GM23338 (cell line): Measurements from ENCODE around the gene CAMTA1. TPM values are rescaled to one million over a fixed set of nuclear protein-coding genes. Genes with fewer than 3 reads are reported as not detected.

Experiments
- ATAC-seq: fragments of 200-7000 bp; cut with Tn5 transposase; 3 replicates; pipeline ENCODE4 v1.9.1; 2020
- DNase-seq: peaks from one replicate; pipeline ENCODE4 v3.0.0-alpha.2; 2015; ENCODE audit warnings: low spot score
- H2AFZ ChIP-seq: fragments of 200-600 bp; sonication (generic); 2 replicates; pipeline ENCODE4 v1.8.0; 2016; ENCODE audit warnings: antibody characterized with exemption, mild to moderate bottlenecking, moderate library complexity
- H3F3A ChIP-seq: fragments of 200-600 bp; sonication (generic); replicated peaks from 2 replicates; pipeline ENCODE4 v1.8.0; 2017; ENCODE audit warnings: antibody characterized with exemption, mixed run types, low read depth
- H3K27ac ChIP-seq: fragments of 200-600 bp; sonication (generic); 2 replicates; pipeline ENCODE4 v1.6.1; 2016; ENCODE audit warnings: low read depth
- H3K27me3 ChIP-seq: fragments of 200-600 bp; sonication (generic); 2 replicates; pipeline ENCODE4 v1.8.0; 2016; ENCODE audit warnings: mild to moderate bottlenecking, mixed run types, moderate library complexity; ENCODE audit not compliant: insufficient read depth
- H3K36me3 ChIP-seq: fragments of 200-600 bp; sonication (generic); 2 replicates; pipeline ENCODE4 v1.8.0; 2016; ENCODE audit warnings: mild to moderate bottlenecking; ENCODE audit not compliant: insufficient read depth
- H3K4me1 ChIP-seq: fragments of 200-600 bp; sonication (generic); 2 replicates; pipeline ENCODE4 v1.8.0; 2016; ENCODE audit warnings: mild to moderate bottlenecking, moderate library complexity; ENCODE audit not compliant: insufficient read depth
- H3K4me2 ChIP-seq: fragments of 200-600 bp; sonication (generic); 2 replicates; pipeline ENCODE4 v1.7.1; 2017; ENCODE audit warnings: mixed run types
- H3K4me3 ChIP-seq: fragments of 200-600 bp; sonication (generic); 2 replicates; pipeline ENCODE4 v1.6.1; 2016; ENCODE audit warnings: mixed run types
- H3K79me2 ChIP-seq: fragments of 200-600 bp; sonication (generic); replicated peaks from 2 replicates; pipeline ENCODE4 v1.8.0; 2017; ENCODE audit warnings: mild to moderate bottlenecking; ENCODE audit not compliant: insufficient read depth
- H3K9me2 ChIP-seq: fragments of 200-600 bp; sonication (generic); 2 replicates; pipeline ENCODE4 v1.8.0; 2017; ENCODE audit not compliant: insufficient read depth
- H4K20me1 ChIP-seq: fragments of 200-600 bp; sonication (generic); replicated peaks from 2 replicates; pipeline ENCODE4 v1.8.0; 2017; ENCODE audit warnings: mild to moderate bottlenecking; ENCODE audit not compliant: insufficient read depth
- H3K27ac Mint-ChIP-seq: 2 replicates; pipeline ENCODE4 v1.8.0; 2020; ENCODE audit warnings: inconsistent platforms, mild to moderate bottlenecking, moderate library complexity, mixed read lengths
- H3K27me3 Mint-ChIP-seq: 3 replicates; pipeline ENCODE4 v1.8.0; 2022; ENCODE audit warnings: low read depth, mild to moderate bottlenecking, moderate library complexity, mixed read lengths, inconsistent platforms; ENCODE audit not compliant: insufficient read depth, poor library complexity
- H3K36me3 Mint-ChIP-seq: 3 replicates; pipeline ENCODE4 v1.8.0; 2021; ENCODE audit warnings: low read depth, mild to moderate bottlenecking, inconsistent platforms, moderate library complexity, mixed read lengths
- H3K4me1 Mint-ChIP-seq: 3 replicates; pipeline ENCODE4 v1.8.0; 2020; ENCODE audit warnings: mild to moderate bottlenecking, inconsistent platforms, mixed read lengths
- H3K4me3 Mint-ChIP-seq: 3 replicates; pipeline ENCODE4 v1.8.0; 2021; ENCODE audit warnings: moderate library complexity, mild to moderate bottlenecking, inconsistent platforms, mixed read lengths
- H3K9me3 Mint-ChIP-seq: 3 replicates; pipeline ENCODE4 v1.8.0; 2020; ENCODE audit warnings: moderate library complexity, mild to moderate bottlenecking, inconsistent platforms, mixed read lengths
- CREB1 ChIP-seq: fragments of 250-450 bp; sonication (Bioruptor Pico); IDR thresholded peaks from 2 replicates; pipeline ENCODE4 v1.5.0; 2020; ENCODE audit warnings: low read depth, mild to moderate bottlenecking, moderate library complexity
- EZH2 ChIP-seq: fragments of 200-600 bp; sonication (generic); IDR thresholded peaks from one replicate; pipeline ENCODE4 v1.8.0; 2017; ENCODE audit warnings: antibody characterized with exemption, mild to moderate bottlenecking, low read depth; ENCODE audit not compliant: unreplicated experiment
- EZH2phosphoT487 ChIP-seq: fragments of 200-600 bp; sonication (generic); IDR thresholded peaks from one replicate; pipeline ENCODE4 v1.8.1; 2018; ENCODE audit warnings: antibody characterized with exemption; ENCODE audit not compliant: unreplicated experiment
- NANOG ChIP-seq: IDR thresholded peaks from 2 replicates; pipeline ENCODE4 v1.6.1; 2016; ENCODE audit warnings: antibody characterized with exemption, borderline replicate concordance
- POLR2AphosphoS5 ChIP-seq: IDR thresholded peaks from 2 replicates; pipeline ENCODE4 v1.6.1; 2016; ENCODE audit warnings: antibody characterized with exemption, low read depth
- ZNF114 ChIP-seq: fragments of 250-450 bp; sonication (Bioruptor Pico); IDR thresholded peaks from 2 replicates; pipeline ENCODE4 v1.5.0; 2020; ENCODE audit warnings: mild to moderate bottlenecking, moderate library complexity
- ZNF331 ChIP-seq: fragments of 250-450 bp; sonication (Bioruptor Pico); IDR thresholded peaks from 2 replicates; pipeline ENCODE4 v1.5.0; 2020; ENCODE audit warnings: low read depth, mild to moderate bottlenecking, moderate library complexity
- polyA plus RNA-seq: library from polyadenylated mRNA; unstranded; fragments of >200 nt; fragmentation: Nextera tagmentation; extraction: Ambion mirVana; gene quantifications from 2 replicates; pipeline ENCODE4 v1.2.1, GENCODE V29; 2016
- total RNA-seq: library from RNA; depleted of rRNA; stranded (reverse); fragments of >200 nt; shearing (Covaris generic); gene quantifications from 2 replicates; pipeline ENCODE4 v1.2.3, GENCODE V29; 2014
- TF ChIP-seq, protein P1 (sequence below): IDR thresholded peaks from 2 replicates; pipeline ENCODE4 v1.6.1; 2016; ENCODE audit warnings: antibody characterized with exemption
- TF ChIP-seq, protein P2 (sequence below), 2 experiments: fragments of 200-600 bp in 1 of 2; sonication (generic) in 1 of 2; conservative IDR thresholded peaks; 2 replicates each; pipeline versions ENCODE4 v1.5.1 to v1.6.1; 2016 to 2017; ENCODE audit warnings: antibody characterized with exemption in 2 of 2, low read depth in 2 of 2, mild to moderate bottlenecking in 2 of 2, moderate library complexity in 1 of 2
- TF ChIP-seq, protein P3 (sequence below): IDR thresholded peaks from one replicate; pipeline ENCODE4 v1.6.1; 2018; ENCODE audit warnings: antibody characterized with exemption; ENCODE audit not compliant: unreplicated experiment
- TF ChIP-seq, protein P4 (sequence below): fragments of 250-450 bp; sonication (Bioruptor Pico); IDR thresholded peaks from 2 replicates; pipeline ENCODE4 v1.5.0; 2020; ENCODE audit warnings: mild to moderate bottlenecking, moderate library complexity

Gene CAMTA1
- total and polyA plus RNA-seq, 2 experiments from 2014 or later = 115 to 519 TPM

DNA sequence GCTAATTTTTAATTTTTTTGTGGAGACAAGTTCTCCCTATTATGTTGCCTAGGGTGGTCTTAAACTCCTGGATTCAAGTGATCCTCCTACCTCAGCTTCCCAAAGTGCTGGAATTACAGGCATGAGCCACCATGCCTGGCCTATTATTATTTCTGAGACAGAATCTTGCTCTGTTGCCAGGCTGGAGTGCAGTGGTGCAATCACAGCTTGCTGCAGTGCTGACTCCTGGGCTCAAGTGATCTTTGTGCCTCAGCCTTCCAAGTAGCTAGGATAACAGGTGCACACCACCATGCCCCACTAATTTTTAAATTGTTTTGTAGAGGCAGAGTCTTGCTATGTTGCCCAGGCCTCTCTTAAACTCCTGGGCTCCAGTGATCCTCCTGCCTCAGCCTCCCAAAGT is 196.3 kb downstream of the CAMTA1 start (continued):
- TF ChIP-seq, protein P1, sequence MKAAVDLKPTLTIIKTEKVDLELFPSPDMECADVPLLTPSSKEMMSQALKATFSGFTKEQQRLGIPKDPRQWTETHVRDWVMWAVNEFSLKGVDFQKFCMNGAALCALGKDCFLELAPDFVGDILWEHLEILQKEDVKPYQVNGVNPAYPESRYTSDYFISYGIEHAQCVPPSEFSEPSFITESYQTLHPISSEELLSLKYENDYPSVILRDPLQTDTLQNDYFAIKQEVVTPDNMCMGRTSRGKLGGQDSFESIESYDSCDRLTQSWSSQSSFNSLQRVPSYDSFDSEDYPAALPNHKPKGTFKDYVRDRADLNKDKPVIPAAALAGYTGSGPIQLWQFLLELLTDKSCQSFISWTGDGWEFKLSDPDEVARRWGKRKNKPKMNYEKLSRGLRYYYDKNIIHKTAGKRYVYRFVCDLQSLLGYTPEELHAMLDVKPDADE = no peak
- TF ChIP-seq EZH2 (no peak), NANOG (no peak), ZNF114 (CRISPR knock-in tag) (no peak), CREB1 (no peak)
- TF ChIP-seq, protein P2, sequence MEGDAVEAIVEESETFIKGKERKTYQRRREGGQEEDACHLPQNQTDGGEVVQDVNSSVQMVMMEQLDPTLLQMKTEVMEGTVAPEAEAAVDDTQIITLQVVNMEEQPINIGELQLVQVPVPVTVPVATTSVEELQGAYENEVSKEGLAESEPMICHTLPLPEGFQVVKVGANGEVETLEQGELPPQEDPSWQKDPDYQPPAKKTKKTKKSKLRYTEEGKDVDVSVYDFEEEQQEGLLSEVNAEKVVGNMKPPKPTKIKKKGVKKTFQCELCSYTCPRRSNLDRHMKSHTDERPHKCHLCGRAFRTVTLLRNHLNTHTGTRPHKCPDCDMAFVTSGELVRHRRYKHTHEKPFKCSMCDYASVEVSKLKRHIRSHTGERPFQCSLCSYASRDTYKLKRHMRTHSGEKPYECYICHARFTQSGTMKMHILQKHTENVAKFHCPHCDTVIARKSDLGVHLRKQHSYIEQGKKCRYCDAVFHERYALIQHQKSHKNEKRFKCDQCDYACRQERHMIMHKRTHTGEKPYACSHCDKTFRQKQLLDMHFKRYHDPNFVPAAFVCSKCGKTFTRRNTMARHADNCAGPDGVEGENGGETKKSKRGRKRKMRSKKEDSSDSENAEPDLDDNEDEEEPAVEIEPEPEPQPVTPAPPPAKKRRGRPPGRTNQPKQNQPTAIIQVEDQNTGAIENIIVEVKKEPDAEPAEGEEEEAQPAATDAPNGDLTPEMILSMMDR (conservative IDR thresholded peaks at IDR 0.05; ENCODE audit: low read depth in 2 of 2) = no peak

DNA sequence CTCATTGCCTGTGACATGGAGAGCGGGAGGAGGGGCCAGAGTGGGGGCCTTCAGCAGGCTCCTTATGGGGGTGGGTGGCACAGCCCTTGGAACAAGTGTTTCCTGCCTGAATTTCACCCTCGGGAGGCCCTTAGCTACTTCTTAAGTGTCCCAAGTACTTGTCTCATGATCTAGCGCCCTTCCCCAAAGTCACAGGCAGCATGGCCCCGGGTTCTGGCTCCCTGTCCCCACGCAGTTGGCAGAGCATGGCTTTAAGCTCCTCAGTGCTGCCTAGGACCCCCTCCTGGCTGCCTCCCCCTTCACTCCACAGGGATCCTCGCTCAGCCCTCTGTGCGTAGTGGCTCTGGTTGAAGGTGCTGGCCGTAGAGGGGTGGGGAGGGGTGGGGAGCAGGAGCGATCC is 197.2 kb downstream of the CAMTA1 start:
- H3K36me3 Mint-ChIP-seq = peaks cover 2% of the 10 kb centered on the region; the same call in 1 of the 3 replicates
- no peak overlapping the region for H3K4me3 Mint-ChIP-seq
- 0 out of 2 replicates have a peak, but pooled peaks cover 7% of the 10 kb centered on the region for H3F3A ChIP-seq
- peaks cover 28% of the 10 kb centered on the region for H3K4me1 Mint-ChIP-seq
- H3K4me1 ChIP-seq = peaks cover 13% of the 10 kb centered on the region
- H3K36me3 ChIP-seq = no peaks in the 10 kb centered on the region
- H3K27ac Mint-ChIP-seq = no peak overlapping the region
- ATAC-seq = no peak
- peaks cover 8% of the 10 kb centered on the region for H3K27me3 Mint-ChIP-seq
- no peak overlapping the region for H2AFZ ChIP-seq
- no peaks in the 10 kb centered on the region for H4K20me1 ChIP-seq
- no peak overlapping the region for H3K27ac ChIP-seq
- H3K9me3 Mint-ChIP-seq = no peaks in the 10 kb centered on the region; the same call in 2 of the 3 replicates
- H3K4me2 ChIP-seq = no peak overlapping the region
- H3K27me3 ChIP-seq = no peaks in the 10 kb centered on the region
- DNase-seq = no peak
- H3K79me2 ChIP-seq = no peaks in the 10 kb centered on the region
- no peak overlapping the region for H3K4me3 ChIP-seq
- no peaks in the 10 kb centered on the region for H3K9me2 ChIP-seq
- TF ChIP-seq ZNF331 (no peak), CREB1 (no peak), POLR2AphosphoS5 (no peak), NANOG (no peak), EZH2phosphoT487 (no peak), ZNF114 (CRISPR knock-in tag) (no peak), EZH2 (no peak)
- TF ChIP-seq, protein P3, sequence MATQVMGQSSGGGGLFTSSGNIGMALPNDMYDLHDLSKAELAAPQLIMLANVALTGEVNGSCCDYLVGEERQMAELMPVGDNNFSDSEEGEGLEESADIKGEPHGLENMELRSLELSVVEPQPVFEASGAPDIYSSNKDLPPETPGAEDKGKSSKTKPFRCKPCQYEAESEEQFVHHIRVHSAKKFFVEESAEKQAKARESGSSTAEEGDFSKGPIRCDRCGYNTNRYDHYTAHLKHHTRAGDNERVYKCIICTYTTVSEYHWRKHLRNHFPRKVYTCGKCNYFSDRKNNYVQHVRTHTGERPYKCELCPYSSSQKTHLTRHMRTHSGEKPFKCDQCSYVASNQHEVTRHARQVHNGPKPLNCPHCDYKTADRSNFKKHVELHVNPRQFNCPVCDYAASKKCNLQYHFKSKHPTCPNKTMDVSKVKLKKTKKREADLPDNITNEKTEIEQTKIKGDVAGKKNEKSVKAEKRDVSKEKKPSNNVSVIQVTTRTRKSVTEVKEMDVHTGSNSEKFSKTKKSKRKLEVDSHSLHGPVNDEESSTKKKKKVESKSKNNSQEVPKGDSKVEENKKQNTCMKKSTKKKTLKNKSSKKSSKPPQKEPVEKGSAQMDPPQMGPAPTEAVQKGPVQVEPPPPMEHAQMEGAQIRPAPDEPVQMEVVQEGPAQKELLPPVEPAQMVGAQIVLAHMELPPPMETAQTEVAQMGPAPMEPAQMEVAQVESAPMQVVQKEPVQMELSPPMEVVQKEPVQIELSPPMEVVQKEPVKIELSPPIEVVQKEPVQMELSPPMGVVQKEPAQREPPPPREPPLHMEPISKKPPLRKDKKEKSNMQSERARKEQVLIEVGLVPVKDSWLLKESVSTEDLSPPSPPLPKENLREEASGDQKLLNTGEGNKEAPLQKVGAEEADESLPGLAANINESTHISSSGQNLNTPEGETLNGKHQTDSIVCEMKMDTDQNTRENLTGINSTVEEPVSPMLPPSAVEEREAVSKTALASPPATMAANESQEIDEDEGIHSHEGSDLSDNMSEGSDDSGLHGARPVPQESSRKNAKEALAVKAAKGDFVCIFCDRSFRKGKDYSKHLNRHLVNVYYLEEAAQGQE = no peak
- TF ChIP-seq, protein P4, sequence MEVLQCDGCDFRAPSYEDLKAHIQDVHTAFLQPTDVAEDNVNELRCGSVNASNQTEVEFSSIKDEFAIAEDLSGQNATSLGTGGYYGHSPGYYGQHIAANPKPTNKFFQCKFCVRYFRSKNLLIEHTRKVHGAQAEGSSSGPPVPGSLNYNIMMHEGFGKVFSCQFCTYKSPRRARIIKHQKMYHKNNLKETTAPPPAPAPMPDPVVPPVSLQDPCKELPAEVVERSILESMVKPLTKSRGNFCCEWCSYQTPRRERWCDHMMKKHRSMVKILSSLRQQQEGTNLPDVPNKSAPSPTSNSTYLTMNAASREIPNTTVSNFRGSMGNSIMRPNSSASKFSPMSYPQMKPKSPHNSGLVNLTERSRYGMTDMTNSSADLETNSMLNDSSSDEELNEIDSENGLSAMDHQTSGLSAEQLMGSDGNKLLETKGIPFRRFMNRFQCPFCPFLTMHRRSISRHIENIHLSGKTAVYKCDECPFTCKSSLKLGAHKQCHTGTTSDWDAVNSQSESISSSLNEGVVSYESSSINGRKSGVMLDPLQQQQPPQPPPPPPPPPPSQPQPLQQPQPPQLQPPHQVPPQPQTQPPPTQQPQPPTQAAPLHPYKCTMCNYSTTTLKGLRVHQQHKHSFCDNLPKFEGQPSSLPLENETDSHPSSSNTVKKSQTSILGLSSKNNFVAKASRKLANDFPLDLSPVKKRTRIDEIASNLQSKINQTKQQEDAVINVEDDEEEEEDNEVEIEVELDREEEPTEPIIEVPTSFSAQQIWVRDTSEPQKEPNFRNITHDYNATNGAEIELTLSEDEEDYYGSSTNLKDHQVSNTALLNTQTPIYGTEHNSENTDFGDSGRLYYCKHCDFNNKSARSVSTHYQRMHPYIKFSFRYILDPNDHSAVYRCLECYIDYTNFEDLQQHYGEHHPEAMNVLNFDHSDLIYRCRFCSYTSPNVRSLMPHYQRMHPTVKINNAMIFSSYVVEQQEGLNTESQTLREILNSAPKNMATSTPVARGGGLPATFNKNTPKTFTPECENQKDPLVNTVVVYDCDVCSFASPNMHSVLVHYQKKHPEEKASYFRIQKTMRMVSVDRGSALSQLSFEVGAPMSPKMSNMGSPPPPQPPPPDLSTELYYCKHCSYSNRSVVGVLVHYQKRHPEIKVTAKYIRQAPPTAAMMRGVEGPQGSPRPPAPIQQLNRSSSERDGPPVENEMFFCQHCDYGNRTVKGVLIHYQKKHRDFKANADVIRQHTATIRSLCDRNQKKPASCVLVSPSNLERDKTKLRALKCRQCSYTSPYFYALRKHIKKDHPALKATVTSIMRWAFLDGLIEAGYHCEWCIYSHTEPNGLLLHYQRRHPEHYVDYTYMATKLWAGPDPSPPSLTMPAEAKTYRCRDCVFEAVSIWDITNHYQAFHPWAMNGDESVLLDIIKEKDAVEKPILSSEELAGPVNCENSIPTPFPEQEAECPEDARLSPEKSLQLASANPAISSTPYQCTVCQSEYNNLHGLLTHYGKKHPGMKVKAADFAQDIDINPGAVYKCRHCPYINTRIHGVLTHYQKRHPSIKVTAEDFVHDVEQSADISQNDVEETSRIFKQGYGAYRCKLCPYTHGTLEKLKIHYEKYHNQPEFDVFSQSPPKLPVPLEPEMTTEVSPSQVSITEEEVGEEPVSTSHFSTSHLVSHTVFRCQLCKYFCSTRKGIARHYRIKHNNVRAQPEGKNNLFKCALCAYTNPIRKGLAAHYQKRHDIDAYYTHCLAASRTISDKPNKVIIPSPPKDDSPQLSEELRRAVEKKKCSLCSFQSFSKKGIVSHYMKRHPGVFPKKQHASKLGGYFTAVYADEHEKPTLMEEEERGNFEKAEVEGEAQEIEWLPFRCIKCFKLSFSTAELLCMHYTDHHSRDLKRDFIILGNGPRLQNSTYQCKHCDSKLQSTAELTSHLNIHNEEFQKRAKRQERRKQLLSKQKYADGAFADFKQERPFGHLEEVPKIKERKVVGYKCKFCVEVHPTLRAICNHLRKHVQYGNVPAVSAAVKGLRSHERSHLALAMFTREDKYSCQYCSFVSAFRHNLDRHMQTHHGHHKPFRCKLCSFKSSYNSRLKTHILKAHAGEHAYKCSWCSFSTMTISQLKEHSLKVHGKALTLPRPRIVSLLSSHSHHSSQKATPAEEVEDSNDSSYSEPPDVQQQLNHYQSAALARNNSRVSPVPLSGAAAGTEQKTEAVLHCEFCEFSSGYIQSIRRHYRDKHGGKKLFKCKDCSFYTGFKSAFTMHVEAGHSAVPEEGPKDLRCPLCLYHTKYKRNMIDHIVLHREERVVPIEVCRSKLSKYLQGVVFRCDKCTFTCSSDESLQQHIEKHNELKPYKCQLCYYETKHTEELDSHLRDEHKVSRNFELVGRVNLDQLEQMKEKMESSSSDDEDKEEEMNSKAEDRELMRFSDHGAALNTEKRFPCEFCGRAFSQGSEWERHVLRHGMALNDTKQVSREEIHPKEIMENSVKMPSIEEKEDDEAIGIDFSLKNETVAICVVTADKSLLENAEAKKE (CRISPR knock-in tag) = no peak
- TF ChIP-seq, protein P1 = no peak
